T-helper 1 cell treated with Interleukin-12 subunit alpha and Interleukin-12 subunit beta and Interleukin-4 antibody, amounts not matched to agents 30 μg/mL and 1 μg/mL, for 36 hours (primary cell): ENCODE measurements around the gene ZNRF3.
A peak's percentile ranks its signal among the peaks of the same experiment; 100 is the strongest.
"Not testable (repeated sequence)": the region's sequence is repeated elsewhere in the genome, so short reads cannot be mapped to it uniquely, and the experiment has no call there.

Experiments
- H3K27ac Mint-ChIP-seq: one replicate; pipeline ENCODE4 v1.8.0; 2021; ENCODE audit warnings: mild to moderate bottlenecking, mixed read lengths
- H3K27me3 Mint-ChIP-seq: one replicate; pipeline ENCODE4 v1.8.0; 2021; ENCODE audit warnings: low read depth, mixed read lengths
- H3K36me3 Mint-ChIP-seq: one replicate; pipeline ENCODE4 v1.8.0; 2021; ENCODE audit warnings: low read depth, mixed read lengths
- H3K4me1 Mint-ChIP-seq: one replicate; pipeline ENCODE4 v1.8.0; 2021; ENCODE audit warnings: low read depth, mixed read lengths
- H3K4me3 Mint-ChIP-seq: one replicate; pipeline ENCODE4 v1.8.0; 2021; ENCODE audit warnings: mild to moderate bottlenecking, moderate library complexity, mixed read lengths
- H3K9me3 Mint-ChIP-seq: one replicate; pipeline ENCODE4 v1.8.0; 2021; ENCODE audit warnings: mixed read lengths

The ZNRF3 gene

DNA sequence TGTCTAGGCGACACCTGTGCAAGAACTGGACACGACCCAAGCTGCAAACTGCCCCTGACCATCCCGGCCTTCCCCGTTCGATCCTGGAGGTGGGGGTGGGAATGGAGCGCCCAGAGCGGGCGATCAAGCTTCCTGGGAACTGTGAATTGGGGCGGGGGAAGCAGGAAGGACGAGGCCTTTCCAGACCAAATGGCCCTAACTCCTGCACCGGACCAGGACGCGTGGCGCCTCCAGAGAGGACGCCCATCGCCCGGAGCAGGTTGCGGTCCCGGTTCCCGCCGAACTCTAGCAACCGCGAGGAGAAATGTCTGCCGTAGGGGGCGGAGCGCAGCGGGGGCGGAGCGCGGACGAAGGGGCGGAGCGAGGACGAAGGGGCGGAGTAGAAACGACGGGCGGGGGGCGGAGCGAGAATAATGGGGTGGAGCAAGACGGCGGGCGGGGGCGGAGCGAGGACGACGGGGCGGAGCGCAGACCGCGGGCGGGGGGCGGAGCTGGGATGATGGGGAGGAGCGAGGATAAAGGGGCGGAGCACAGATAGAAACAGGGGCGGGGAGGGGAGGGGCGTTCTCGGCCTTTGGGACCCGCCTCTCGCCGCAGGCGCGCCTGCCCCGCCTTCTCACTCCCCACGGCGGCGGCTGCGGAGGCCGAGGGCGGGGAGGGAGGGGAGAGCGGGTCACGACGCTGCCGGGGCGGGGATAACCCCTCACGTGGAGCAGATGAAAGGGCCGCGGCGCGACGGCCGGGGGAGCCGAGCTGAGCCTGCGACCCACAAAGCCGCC is at the start of gene ZNRF3:
Gene ZNRF3, plus strand, starts transcription at position 695 of the 779 bp plus-strand sequence. CDS start 195 bp downstream, outside the sequence.
- H3K27ac Mint-ChIP-seq = peak within 1 kb of the TSS; percentile 69
- peak within 1 kb of the TSS; percentile 63 for H3K4me3 Mint-ChIP-seq
- H3K9me3 Mint-ChIP-seq = no peaks in the 10 kb centered on the region
- peaks cover 5% of the 10 kb centered on the region for H3K36me3 Mint-ChIP-seq
- H3K4me1 Mint-ChIP-seq = peaks cover 17% of the 10 kb centered on the region
- peaks cover 69% of the 10 kb centered on the region for H3K27me3 Mint-ChIP-seq

DNA sequence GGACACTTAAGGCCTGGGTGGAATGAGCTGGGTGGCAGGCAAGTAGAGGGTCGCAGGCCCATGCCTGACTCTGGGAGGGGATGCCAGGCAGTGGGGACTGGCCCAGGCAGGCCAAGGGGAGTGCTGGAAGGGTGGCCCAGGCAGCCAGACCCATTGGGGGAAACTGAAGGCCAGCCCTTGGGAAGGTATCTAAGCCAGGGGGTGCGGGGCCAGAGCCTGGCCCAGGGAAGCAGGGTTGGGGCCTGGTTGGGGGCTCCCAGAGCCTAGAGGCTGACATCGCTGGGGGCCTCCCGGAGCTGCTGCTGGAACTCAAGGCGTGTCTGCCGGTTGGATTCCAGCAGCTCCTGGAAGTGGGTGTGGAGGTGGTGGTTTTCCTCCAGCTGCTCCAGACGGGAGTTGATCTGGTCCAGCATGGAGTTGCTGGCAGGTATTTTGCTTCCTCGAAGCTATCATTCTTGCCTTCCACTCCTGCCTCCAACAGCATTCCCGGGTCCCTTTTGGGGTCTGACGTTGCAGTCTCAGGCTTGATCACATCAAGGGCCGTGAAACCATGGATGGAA is 47.7 kb upstream of the ZNRF3 start:
- no peak overlapping the region for H3K4me3 Mint-ChIP-seq
- peaks cover 13% of the 10 kb centered on the region for H3K4me1 Mint-ChIP-seq
- no peaks in the 10 kb centered on the region for H3K27me3 Mint-ChIP-seq
- H3K27ac Mint-ChIP-seq = no peak overlapping the region
- peaks cover 14% of the 10 kb centered on the region for H3K36me3 Mint-ChIP-seq
- no peaks in the 10 kb centered on the region for H3K9me3 Mint-ChIP-seq

DNA sequence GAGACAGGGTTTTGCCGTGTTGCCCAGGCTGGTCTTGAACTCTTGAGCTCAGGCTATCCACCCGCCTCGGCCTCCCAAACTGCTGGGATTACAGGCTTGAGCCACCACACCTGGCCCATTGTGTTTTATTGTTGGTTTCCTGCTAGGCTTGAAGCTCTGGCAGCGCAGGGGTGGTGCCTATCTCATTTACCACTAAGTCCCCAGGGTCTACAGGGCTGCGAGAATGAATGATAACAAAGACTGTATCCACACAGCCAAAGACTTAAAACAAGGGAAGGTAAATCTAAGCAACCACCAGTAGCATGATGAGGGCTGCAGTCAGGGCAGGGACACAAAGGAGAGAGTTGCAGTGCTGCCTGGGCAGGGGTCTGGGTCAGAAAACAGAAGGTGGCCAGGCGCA is 45.7 kb upstream of the ZNRF3 start:
- H3K27me3 Mint-ChIP-seq = no peaks in the 10 kb centered on the region
- no peaks in the 10 kb centered on the region for H3K9me3 Mint-ChIP-seq
- no peak overlapping the region for H3K27ac Mint-ChIP-seq
- peaks cover 9% of the 10 kb centered on the region for H3K36me3 Mint-ChIP-seq
- peaks cover 10% of the 10 kb centered on the region for H3K4me1 Mint-ChIP-seq
- no peak overlapping the region for H3K4me3 Mint-ChIP-seq

DNA sequence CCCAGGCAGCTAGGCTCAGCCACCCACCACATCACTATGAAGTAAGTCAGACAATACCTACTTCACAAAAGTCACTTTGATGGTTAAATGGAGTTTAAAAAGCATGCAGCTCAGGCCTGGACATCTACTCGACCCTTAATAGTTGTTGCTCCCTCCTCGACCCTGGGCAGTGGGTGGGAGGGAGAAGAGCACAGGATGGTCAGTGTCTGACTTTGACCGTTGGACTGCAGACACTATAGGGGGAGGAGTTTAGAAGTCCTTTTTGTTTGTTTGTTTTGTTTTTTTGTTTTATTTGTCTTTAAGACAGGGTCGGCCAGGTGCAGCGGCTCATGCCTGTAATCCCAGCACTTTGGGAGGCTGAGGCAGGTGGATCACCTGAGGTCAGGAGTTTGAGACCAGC is 44.4 kb upstream of the ZNRF3 start:
- Mint-ChIP-seq H3K27me3 (no peaks in the 10 kb centered on the region), H3K4me1 (peaks cover 2% of the 10 kb centered on the region), H3K27ac (no peak overlapping the region), H3K9me3 (no peaks in the 10 kb centered on the region), H3K36me3 (peaks cover 4% of the 10 kb centered on the region), H3K4me3 (no peak overlapping the region)

DNA sequence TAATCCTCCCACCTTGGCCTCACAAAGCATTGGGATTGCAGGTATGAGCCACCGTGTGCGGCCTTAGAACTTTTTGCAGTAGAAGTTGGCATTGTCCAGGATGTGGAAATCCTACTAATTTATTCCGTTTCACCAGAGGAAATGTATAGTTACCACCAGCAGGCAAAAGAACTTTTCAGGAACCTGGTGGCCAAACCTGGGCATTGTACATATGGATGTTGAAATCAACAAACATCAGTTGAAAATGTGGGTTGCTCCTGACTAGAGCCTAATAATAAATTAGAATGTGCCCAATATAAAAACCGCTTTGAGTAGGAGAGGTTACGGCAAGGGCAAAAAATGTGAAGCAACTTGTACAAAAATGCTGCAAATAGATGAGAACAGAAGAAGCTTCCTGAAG is 42.3 kb upstream of the ZNRF3 start:
- H3K27ac Mint-ChIP-seq = no peak overlapping the region
- H3K9me3 Mint-ChIP-seq = peaks cover 2% of the 10 kb centered on the region
- no peaks in the 10 kb centered on the region for H3K4me1 Mint-ChIP-seq
- H3K27me3 Mint-ChIP-seq = no peaks in the 10 kb centered on the region
- H3K4me3 Mint-ChIP-seq = no peak overlapping the region
- no peaks in the 10 kb centered on the region for H3K36me3 Mint-ChIP-seq

DNA sequence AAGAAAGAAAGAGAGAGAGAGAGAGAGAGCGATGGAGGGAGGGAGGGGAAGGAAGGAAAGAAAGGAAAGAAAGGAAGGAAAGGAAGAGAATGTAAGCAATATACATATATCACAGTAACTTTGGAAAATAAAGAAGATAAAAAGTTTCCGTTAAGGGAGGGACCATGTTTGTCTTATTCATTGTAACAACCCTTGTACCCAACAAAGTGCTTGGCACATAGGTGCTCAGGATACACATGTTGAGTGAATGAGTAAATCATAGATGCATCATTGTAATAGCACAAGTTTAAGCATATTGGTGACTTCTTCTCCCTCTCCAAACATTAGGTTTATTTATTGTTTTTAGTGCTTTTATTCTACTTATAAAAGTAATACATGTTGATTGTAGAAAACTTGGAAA is 39.7 kb upstream of the ZNRF3 start:
- Mint-ChIP-seq H3K4me1 (no peaks in the 10 kb centered on the region), H3K36me3 (peaks cover 6% of the 10 kb centered on the region), H3K4me3 (no peak overlapping the region), H3K27me3 (no peaks in the 10 kb centered on the region), H3K9me3 (peaks cover 10% of the 10 kb centered on the region), H3K27ac (no peak overlapping the region)

DNA sequence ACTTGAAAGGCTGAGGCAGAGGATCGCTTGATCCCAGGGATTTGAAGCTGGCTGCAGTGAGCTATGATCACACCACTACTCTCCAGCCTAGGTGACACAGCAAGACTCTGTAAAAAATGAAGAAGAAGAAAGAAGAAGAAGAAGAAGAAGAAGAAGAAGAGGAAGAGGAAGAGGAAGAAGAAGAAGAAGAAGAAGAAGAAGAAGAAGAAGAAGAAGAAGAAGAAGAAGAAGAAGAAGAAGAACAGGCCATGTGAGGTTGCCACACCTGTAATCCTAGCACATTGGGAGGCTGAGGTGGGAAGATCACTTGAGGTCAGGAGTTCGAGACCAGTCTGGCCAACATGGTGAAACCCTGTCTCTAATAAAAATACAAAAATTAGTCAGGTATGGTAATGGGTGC is 39.1 kb upstream of the ZNRF3 start:
- not testable (repeated sequence) for H3K4me1 Mint-ChIP-seq, H3K36me3 Mint-ChIP-seq, H3K27me3 Mint-ChIP-seq, H3K4me3 Mint-ChIP-seq, H3K27ac Mint-ChIP-seq
- peaks cover 10% of the 10 kb centered on the region for H3K9me3 Mint-ChIP-seq

DNA sequence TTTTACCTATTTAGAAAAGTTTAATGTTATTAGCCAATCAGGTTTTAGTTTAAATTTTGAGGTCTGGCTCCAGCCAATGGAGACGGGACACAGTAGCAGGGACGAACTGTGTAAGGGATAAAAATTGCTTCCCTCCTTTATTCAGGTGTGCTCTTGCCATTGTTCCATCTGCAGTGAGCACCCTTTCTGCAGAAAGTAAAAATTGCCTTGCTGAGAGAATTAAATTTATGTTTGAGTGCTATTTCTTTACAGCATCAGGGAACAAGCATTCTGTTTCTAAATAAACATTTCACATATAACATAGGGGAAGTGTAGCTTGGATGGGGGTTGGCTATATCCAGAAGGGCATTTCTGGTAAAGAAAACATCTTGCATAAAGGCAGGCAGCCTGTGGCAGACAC is 36.4 kb upstream of the ZNRF3 start:
- H3K9me3 Mint-ChIP-seq = peaks cover 10% of the 10 kb centered on the region
- no peak overlapping the region for H3K27ac Mint-ChIP-seq
- H3K4me1 Mint-ChIP-seq = no peaks in the 10 kb centered on the region
- H3K4me3 Mint-ChIP-seq = no peak overlapping the region
- no peaks in the 10 kb centered on the region for H3K27me3 Mint-ChIP-seq
- peaks cover 7% of the 10 kb centered on the region for H3K36me3 Mint-ChIP-seq

DNA sequence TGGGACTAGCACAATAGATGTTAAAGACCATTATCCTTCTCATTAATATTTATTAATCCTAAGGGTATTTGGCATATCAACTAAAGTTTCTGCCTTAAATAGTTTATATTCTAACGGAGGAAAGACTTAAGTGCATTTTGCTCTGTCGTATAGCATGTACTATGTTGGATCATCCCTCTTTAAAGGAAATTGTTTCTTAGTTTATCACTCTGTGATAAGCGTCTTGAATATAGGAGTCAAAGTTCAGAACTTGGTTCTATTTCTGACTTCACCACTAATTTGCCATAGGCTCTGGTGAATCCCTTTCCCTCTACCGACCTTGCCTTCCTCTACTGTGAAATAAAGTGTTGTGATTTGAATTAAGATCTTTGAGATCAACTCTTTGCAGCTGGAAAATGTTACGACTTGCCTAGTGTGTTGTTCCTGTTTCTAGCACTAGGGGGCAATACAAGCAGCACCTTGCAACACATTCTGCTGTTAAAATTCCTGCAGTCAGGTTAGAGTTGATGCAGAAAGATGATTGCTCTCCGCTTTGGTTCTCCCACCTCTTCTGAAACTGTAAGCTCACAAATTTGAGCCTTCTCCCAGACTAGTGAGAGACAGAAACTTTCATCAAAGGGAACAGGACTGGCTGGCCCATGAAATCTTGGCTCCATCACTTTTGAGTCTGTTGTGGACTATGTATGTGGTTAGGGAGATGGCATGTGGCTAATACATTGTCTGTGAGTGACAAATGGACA is 27.8 kb upstream of the ZNRF3 start:
- no peaks in the 10 kb centered on the region for H3K4me1 Mint-ChIP-seq
- H3K27ac Mint-ChIP-seq = no peak overlapping the region
- H3K27me3 Mint-ChIP-seq = peaks cover 21% of the 10 kb centered on the region
- no peaks in the 10 kb centered on the region for H3K9me3 Mint-ChIP-seq
- H3K36me3 Mint-ChIP-seq = no peaks in the 10 kb centered on the region
- no peak overlapping the region for H3K4me3 Mint-ChIP-seq

DNA sequence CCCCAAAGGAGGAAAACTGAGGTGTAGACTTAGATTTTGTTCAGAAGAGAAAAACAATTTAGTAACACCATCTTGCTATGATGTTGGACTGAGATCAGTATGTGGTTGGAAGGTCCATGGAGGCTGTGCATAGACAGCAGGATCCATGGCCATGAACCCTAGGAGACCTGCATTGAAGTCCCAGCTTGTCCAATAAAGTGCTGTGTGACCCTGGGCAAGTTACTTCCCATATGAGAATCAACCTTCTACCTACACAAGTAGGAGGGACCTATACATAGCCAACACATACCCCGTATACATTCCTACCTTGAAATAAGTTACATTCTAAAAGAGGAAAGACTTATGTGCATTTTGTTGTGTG is 27.3 kb upstream of the ZNRF3 start:
- H3K27ac Mint-ChIP-seq = no peak overlapping the region
- no peaks in the 10 kb centered on the region for H3K9me3 Mint-ChIP-seq
- peaks cover 21% of the 10 kb centered on the region for H3K27me3 Mint-ChIP-seq
- no peaks in the 10 kb centered on the region for H3K36me3 Mint-ChIP-seq
- H3K4me3 Mint-ChIP-seq = no peak overlapping the region
- no peaks in the 10 kb centered on the region for H3K4me1 Mint-ChIP-seq

DNA sequence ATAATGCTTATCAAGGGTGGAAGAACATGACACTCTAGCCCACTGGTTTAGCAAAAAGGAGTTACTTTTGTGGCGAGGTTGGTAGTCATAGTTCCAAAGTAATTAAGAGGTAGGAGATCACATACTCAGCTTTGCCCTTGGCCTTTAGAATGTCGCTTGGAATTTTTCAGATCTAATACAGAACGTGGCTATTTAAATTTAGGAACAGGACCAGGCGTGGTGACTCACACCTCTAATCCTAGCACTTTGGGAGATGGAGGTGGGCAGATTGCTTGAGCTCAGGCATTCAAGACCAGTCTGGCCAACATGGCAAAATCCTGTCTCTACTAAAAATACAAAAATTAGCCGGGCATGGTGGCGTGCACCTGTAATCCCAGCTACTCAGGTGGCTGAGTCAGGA is 26.1 kb upstream of the ZNRF3 start:
- Mint-ChIP-seq H3K9me3 (no peaks in the 10 kb centered on the region), H3K27ac (no peak overlapping the region), H3K4me3 (no peak overlapping the region), H3K27me3 (peaks cover 21% of the 10 kb centered on the region), H3K4me1 (no peaks in the 10 kb centered on the region), H3K36me3 (no peaks in the 10 kb centered on the region)

DNA sequence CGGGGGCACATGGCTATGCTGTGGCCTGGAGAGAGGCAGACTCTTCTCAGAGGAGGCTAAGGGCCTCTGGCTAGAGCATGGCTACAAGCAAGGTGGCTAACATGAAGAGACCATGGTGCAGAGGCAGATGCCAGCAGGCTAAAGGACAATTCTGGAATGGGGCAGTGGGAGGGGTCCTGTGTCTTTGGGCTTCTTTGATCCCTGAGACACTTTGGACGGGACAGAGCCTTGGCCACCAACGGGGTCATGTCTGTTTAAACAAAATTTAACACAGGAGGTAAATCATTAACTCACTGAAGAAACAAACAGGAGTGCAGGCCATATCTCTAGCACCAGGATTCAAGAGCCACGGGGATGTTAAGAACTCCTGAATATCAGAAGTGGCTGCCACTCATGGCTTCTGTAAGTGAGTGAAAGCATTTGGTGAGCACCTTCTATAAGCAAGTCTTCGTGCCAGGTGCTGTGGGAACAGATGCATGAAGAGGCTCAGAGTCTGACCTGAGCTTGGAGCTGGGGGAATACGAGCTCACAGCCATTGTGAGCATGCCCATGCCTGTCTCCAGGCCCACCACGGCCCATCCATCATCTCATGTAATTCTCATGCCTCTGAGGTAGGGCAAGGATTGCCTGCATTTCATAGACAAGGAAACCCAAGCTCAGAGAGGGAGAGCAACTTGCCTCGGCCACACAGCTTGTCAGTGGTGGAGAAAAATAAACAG is 18.3 kb upstream of the ZNRF3 start:
- Mint-ChIP-seq H3K4me1 (no peaks in the 10 kb centered on the region), H3K36me3 (no peaks in the 10 kb centered on the region), H3K9me3 (no peaks in the 10 kb centered on the region), H3K4me3 (no peak overlapping the region), H3K27me3 (peaks cover 4% of the 10 kb centered on the region), H3K27ac (no peak overlapping the region)

DNA sequence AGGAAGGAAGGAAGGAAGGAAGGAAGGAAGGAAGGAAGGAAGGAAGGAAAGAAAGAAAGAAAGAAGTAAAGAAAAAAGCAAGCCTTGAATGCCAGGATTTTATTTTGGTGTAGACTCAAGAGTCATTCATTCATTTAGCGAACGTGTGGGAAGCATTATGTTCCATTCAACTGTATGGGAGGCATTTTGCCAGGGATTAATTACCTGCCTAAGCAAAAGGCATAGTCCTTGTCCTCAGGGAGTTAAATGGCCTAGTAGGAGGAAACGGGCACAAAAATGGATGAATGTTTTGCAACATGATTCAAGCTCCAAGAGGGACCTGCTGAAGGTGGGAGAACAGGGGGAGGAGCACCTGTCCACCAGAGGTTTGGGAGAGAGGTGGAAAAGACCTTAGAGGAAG is 16.2 kb upstream of the ZNRF3 start:
- Mint-ChIP-seq H3K9me3 (no peaks in the 10 kb centered on the region), H3K27ac (no peak overlapping the region), H3K4me3 (no peak overlapping the region), H3K36me3 (no peaks in the 10 kb centered on the region), H3K27me3 (peaks cover 4% of the 10 kb centered on the region), H3K4me1 (no peaks in the 10 kb centered on the region)

DNA sequence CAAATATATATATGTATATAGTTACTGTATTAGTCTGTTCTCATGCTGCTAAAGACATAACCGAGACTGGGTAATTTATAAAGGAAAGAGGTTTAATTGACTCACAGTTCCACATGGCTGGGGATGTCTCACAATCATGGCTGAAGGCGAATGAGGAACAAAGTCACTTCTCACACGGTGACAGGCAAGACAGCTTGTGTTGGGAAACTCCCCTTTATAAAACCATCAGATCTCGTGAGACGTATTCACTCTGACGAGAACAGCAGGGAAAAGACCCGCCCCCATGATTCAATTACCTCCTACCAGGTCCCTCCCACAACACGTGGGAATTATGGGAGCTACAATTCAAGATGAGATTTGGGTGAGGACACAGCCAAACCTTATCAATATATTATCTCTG is 15.0 kb upstream of the ZNRF3 start:
- H3K4me3 Mint-ChIP-seq, H3K9me3 Mint-ChIP-seq, H3K27me3 Mint-ChIP-seq, H3K4me1 Mint-ChIP-seq, H3K36me3 Mint-ChIP-seq, H3K27ac Mint-ChIP-seq: not testable (repeated sequence)

DNA sequence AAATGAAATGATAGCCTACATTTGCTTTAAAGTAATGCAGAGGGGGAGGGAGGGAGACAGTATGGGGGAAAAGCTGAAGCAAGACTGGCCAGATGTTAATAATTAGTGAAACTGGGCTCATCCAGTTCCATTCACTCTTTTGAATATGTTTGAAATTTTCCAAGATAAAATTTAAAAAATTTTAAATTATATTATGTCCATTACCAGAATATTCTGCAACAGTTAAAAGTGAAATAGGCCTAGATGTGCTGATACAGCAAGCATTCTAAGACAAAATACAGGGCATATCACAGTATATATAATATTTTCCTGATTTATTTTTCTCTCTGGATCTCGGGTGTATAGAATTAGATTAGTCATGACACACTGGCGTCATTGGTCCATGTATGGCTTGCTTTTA is 13.6 kb upstream of the ZNRF3 start:
- Mint-ChIP-seq H3K4me1 (peaks cover 5% of the 10 kb centered on the region), H3K4me3 (no peak overlapping the region), H3K9me3 (no peaks in the 10 kb centered on the region), H3K27me3 (peaks cover 5% of the 10 kb centered on the region), H3K36me3 (no peaks in the 10 kb centered on the region), H3K27ac (no peak overlapping the region)
